ENCODE measurements around the gene ATXN7L1.

Gene ATXN7L1

DNA sequence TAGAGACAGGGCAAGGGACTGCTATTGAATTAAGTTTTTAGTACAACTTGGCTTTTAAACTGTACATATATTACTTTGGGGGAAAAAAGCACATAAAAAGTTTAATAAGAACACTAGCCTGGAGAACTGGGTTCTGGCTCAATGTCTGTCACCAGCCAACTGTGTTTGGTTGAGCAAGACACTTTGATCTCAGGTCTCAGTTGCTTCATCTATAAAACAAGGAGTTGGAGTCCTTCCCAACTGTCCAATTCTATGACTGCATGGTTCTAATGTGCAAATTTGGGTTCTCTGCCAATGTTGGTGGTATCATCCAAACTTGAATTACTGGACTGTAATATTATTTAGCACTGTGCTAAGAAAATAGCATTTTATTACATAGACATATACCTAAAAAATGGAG is 50.3 kb downstream of the ATXN7L1 start:
- no peak for DNase-seq

DNA sequence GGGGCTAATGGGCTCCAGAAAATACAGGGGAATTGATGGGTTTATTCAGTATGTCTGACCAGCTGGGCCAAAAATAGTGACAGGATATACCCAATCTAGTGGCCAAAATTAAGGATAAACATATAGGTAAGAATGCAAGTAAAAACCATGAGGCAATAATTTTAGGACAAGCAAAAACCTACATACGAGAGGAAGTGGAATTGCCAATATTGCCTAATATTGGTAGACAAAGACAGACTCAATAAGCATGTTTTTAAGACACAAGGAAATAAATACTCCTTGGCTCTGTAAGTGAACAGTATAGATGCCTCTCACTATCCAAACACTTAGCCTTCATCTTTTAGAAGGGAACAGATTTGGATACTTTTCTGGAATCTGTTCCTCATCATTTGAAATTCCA is 51.0 kb downstream of the ATXN7L1 start:
- no peak for DNase-seq

DNA sequence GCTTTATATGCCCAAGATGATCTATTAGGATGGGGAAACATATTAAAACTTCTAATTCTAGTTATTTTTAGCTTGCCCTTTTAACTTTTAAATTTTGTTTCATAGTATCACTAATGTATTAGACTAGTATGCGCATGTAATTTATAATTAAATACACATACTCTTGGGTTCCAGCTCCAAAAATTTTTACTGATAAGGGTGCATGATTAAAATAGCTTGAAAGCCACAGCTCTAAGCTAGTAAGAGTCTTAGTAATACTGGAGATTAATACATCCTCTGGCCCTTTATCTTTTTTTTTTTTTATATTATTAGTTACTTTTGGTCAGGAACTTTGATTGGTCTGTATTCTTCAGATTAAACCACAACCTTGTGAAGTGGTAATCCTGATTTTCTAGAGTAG is 53.6 kb downstream of the ATXN7L1 start:
- no peak for DNase-seq

DNA sequence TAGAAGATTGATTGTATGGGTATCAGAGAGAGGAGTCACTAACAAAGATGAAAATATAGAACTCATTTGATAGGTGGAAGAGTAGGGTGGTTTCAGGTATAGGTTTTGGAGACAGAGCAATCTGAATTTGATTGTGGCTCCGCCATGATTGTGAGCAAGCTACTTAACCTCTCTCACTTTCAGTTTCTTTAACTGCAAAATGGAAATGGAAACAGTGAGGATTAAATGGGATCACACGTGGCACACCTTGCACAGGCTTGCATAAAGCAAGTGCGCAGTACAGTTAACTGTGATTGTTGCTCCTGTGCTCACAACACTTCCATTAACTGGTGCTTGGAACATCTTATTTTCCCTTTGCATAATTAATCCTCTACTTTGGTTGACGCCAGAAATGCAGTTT is 54.9 kb downstream of the ATXN7L1 start:
- DNase-seq = no peak

DNA sequence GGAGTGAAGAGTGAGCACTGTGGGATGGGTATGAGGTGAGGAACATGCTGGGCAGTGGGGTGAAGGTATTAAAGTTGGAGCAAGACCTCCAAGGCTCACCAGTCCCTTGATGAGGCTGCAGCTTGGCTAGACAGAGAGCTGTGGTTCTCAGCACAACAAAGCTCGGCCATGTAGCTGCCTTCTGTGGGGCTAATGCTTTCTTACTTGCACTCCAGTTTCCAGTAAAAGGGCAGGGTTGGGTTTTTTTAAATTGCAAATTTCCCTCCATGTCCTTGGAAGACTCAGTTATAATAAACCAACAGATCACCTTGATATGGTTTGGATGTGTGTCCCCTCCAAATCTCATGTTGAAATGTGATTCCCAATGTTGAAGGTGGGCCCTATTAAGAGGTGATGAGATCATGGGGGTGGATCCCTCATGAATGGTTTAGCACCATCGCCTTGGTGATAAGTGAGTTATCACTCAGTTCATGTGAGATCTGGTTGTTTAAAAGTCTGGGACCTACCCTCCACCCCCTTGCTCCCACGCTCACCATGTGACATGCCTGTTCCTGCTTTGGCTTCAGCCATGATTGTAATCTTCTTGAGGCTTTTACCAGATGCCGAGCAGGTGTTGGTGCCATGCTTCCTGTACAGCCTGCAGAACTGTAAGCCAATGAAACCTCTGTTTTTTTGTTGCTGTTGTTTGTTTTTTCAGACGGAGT is 55.9 kb downstream of the ATXN7L1 start:
- DNase-seq = no peak

DNA sequence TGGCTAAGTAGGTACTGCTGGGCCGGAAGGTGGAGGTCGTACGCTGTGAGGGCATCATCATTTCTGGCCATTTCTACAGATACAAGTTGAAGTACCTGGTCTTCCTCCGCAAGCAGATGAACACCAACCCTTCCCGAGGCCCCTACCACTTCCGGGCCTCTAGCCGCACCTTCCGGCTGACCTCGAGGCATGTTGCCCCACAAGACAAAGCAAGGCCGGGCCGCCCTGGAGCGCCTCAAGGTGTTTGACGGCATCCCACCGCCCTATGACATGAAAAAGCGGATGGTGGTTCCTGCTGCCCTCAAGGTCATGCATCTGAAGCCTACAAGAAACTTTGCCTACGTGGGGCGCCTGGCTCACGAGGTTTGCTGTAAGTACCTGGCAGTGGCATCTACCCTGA is 56.8 kb downstream of the ATXN7L1 start:
- DNase-seq = no peak

DNA sequence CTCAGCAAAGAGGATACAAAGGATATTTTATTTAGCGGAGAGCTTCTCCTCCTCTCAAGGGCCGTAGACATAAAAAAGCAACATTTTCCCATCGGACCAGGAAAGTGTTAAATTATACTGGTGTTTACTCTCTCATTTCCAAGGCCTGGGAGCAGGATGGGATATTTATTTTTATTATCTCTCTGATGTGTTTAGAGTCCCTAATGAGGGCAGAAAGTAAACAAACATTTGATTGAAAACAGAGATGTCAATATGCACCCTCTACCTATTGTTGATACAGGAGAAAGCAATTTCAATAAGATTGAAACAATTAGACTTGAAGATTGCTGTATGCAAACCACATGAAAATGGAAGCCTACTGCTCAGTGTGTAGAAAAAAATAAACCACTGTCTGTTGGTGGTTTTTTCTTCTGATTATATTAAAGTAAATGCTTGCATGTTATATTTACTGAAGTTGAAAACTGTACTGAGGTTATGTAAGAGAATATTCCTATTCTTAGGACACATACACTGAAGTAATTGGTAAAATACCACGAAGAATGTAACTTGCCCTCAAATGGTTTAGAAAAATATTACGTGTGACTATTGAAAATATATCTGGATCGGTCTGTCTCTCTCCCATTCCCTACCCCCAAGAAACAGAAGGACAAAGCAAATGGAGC is 59.3 kb downstream of the ATXN7L1 start:
- DNase-seq = no peak

DNA sequence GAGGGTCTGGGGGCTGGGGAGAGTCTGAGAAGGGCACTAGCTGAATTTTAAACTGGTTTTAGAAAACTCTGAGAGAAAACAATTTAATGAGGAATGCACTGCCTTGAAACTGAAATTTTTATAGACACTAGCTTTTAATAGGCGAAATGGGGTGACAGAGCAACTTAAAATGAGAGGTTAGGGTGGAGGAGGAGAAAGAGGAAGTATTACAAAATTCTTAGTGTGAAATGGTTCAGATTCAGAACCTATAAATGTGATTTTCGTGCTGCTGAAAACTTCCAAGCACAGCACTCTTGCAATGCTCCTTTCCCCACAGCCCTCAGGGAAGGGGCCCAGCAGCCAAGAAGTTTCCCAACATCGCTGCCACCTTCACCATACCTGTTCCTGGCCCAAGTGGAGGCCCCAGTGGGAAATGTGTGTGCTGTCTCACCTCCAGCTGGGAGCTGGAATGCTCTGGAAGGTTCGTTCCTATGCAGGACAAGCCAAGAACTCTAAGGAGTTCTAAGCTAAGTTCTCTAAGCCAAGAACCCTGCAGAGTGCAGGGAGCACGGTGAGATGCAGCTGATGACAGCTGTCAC is 60.0 kb downstream of the ATXN7L1 start:
- no peak for DNase-seq

DNA sequence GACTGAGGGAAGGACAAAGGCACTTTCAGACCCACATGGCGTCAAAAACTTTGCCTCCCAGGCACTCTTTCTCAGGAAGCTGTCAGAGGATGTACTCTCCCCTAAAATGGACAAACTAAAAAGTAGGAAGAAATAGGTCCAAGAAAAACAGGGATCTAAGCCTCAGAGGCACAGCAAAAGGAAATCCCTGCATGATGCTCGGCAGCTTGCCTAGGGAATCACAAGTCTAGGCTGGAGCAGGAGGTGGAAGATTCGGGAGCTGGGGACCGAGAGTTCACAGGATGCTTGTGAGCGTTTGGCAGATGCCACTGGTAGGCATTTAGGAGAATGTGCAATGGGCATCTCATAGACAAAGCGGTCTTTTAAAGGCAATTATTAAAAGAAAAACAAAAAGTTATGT is 60.8 kb downstream of the ATXN7L1 start:
- DNase-seq = no peak

DNA sequence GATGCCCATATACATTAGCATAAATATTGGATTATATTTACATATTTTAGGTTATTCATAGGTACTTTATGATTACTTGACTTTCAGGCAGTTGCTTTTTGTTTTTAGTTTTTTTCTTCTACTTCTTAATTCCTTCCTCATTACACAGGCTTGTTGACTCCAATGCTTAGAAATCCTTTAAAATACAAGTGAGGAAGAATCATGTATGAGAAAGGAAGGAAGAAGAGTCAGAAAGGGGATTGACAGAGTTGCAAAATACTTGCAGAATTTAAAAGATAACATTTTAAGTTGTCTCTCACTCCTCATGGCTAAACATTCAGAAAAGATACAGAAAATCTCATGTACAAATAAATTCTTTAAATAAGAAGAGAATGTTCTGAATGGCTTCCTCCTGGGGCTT is 61.9 kb downstream of the ATXN7L1 start:
- DNase-seq = no peak

DNA sequence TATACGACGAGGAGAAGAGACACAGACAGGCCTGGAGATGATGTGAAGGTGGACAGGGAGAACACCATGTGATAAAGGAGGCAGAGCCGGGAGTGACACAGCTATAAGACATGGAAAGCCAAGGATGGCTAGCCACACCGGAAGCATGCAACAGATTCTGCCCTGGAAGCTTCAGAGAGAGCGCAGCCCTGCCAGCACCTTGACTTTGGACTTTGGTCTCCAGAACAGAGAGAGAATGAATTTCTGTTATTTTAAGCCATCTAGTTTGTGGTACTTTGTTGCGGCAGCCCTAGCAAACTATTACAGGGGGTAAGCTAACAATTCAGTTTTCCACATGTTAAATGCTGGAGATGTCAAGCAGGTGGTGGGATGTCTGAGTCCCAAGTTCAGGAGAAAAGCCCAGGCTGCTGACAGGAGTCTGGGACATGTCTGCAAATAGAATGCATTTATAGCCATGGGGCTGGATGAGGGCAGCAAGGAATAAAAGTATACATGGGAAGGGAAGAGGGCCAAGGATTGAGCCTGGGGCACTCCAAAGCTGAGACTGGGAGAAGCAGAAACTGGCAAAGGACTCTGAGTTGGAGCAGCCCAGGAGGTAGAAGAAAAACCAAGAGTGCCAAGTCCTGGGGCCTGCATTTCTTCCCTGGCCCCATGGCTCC is 65.1 kb downstream of the ATXN7L1 start:
- no peak for DNase-seq

DNA sequence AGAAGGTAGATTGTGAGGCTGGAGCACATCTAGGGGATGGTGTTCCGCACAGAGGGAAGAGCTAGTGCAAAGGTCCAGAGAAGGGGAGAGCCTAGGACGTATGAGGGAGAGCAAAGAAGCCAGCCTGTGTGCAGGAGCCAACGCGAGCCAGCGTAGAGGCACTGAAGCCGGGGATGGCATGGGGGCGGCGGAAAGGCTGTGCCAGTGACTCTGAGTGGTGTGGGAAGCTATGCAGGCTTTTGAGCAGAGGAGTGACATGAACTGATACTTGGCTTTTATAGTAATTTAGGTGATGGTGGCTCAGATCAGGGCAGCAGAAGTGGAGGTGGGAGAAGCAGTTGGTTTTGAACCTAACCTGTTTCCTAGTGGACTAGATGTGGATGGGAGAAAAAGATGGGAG is 65.8 kb downstream of the ATXN7L1 start:
- no peak for DNase-seq

DNA sequence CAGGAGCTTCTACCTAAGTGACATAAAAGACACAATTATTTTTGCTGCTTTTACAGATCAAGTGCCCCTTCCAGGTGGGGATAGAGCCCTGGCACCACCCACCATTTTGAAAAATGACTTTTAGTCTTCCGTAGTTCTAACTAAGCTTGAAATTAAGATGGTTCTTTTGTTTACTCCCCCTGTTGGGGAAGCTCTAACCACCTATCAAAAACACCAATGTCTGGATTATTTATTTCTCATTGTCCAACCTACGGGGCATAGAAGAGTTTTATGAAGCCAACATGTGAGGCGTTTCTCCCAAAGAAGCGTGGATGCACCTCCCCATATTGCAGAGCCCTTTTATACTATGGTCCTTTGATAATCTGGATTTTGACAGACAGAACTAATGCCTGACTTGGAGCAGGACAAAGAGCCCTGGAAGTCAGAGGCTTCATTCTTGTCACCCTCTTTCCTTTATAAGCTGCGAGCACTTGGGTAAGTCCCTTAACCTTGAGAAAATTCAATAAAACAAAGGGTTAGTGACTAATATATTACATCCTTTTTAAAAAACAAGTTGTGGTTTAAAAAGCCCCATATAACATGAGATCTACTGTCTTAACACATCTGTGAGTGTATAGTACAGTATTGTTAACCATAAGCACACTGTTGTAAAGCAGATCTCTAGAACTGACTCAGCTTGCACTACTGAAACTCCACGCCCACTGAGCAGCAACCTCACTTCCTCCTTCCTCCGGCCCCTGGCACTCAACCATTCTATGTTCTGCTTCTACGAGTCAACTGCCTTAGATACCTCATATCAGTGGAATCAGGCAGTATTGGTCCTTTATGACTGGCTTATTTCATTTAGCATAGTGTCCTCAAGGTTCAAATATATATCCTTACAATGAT is 67.5 kb downstream of the ATXN7L1 start:
- no peak for DNase-seq

DNA sequence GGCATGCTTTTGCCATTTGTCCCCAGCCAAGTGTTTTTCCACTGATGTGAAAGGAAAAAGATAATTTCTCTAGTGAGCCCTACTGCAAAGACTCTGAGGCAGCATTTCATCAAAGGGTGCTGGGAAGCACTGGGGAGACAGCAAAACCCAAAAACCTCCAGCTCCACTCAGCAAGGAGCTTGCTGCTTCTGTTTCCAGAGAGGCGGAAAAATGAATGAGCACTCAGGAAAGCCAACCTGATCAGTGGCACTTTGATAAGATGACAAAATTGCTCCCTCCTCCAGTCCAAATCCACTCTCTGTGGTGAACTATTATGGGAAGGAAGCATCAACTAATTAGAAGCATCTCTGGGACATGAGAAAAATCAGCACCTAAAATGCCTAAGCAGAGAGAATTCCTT is 68.2 kb downstream of the ATXN7L1 start:
- DNase-seq = no peak

DNA sequence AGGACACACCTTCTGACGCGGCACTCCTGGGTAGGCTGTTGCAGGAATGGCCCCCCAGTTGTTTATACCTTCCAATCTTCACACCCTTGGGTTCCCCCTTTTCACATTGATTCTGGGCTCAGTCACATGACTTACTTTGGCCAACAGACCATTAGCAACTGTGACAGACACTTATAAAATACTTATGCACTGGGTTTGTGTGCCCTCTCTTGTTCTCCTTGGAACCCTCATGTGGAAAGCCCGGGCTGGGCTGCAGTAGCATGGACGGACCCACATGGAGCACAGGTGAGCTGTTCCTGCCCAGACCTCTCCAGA is 69.0 kb downstream of the ATXN7L1 start:
- no peak for DNase-seq

DNA sequence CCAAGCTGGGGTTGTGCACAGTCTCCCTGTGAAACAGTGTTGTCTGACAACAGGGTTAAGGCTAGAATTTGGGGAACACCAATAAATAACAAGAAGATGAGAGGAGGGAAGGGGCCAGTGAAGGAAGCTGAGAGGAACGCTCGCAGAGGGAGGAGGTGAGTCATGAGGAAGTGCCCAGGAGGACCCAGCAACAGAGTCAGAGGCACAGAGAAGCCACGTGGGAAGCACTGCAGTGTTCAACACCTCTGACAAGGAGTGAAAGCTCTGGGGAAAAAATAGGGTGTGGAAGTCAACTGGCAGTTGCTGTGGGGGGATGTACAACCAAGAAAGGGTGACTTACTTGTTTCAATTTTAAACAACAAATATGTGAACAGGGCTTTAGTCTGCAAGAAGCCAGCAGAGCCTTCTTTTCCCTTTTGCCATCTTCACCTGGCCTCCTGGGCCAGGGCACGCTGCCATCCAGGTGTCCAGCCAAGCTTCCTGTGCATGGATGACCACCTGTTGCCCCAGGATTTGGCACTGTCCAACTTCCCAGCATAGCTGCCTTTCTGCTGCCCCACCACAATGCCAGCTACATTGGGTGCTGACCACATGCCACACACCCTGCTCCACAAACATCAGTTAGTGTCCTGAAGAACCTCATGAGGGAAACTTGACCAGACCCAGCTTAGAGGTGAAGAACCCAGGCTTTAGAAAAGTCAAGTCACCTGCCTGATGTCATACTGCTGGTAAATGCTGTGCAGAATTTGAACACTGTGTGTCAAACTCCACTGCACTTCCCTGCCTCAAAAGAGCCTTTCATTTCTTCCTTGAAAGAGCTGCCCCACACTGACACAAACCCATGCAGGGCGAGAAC is 69.6 kb downstream of the ATXN7L1 start:
- no peak for DNase-seq

DNA sequence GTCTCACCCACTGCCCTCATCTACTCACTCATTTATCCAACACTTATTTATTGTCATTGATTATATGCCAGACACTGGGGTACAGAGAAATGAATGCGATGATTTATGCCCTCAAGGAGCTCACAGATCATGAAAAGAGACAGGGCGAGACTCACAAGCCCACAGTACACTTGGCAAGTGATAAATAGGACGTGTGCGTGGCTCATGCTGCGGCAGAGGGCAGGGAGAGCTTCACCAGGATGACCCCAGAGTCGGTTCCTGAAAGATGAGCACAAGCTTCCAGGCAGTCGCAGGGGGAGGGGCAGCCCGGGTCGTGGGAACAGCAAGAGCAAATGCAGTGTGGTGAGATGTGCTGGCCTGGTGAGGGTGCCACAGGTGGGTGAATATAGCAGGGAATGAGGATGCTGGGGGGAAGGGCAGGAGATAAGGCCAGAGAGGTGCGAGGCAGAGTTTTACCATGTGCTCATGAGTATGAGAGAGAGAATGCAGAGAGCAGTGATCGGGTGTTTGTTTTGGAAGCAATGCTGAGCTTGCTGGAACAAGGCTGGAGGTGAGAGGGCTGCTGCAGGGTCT is 70.9 kb downstream of the ATXN7L1 start:
- DNase-seq = no peak

DNA sequence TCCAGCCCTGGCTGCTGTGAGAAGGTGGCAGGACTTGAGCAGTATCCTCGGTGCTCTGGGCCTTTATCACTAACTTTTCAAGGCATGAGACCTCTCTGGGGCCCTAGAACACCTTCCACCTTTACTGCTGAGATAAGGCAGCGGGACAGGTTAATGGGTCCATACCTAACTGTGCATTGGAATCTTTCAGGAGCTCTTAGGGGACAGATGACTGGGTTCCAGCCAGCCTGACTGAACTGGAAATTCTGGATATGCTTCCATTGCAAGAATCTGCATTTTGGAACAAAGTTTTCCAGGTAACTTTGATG is 73.0 kb downstream of the ATXN7L1 start:
- no peak for DNase-seq

DNA sequence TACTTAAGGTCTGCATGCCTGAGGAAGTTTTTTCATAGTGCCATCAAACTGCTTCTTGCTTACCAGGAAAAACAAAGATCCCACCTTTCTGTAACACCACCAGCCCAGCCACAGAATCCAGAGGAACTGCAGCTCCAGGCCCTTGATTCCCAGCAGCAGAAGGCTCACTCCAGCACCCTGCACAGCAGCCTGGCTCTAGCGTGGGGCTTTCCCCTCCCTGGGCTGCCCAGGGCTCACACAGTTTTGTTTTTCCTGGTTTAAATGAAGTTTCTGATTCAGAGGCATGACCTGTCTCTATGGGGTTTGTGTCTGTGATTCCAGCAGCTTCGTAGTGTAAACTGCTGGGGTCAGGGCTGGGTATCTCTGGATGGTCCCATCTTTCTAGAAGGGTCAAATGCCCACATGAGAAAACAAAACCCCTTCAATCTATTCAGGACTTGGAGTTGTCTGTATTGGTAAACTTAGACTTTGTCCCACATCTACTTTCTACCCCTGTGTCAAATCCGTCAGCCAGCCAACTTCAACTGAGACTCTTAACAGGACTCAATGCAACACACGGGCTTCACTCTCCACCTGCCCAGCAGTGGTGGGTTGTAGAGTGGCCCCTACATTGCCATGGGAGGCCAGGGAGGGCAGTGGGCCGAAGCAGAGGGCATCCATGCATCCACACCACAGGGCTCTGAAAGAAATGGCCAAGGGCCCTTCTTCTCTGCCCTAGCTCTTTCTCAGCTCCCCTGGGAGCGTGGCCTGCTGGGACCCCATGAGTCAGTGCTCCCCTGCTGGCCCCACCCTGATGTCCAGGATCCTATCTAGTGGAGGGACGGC is 73.6 kb downstream of the ATXN7L1 start:
- no peak for DNase-seq

DNA sequence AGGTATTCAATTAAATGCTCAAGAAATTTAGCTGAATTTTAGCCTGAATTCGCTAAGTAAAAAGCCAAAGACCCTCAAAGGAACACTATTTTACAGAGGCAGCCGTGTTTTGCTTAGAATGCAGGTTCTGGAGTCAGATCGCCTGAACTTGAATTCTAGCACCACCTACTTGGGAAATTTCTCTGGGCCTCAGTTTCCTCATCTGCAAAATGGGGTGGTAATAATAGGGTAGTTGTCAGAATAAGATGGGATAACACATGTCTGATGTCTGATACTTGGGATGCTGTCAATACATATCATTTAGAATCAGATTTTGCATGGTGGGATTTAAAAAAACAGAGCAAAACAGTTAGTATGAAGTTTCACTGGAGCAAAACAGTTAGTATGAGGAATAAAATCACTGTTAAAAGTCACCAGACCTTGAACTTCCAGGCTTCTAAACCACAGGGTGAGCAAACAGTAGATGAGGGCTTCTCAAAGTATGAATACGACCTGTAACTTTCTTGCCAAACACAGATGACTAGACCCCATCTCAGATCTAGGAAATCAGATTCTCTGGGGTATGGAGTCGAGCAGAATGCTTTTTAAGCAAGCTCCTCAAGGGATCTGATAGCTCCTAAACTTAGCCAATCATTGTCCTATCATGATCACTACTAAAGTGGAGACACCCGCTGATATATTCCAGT is 75.4 kb downstream of the ATXN7L1 start:
- DNase-seq = no peak

DNA sequence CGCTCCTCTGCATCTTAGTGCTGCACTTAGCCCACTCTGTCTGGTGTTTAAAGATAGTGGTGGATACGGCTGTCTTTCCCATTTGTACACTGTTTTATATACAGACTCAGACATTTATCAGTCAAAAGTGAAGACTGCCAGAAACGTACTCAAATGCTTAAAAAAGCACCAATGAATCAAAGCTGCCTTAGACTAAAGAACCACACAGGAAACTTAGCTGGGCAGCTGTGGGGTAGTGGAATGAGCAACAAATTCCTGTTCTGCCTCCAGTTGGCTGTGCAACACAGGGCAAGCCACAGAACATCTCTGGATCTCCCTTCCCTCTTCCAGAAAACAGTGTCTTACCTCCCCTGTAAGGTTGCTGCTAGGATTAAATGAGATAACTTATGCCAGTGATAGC is 76.0 kb downstream of the ATXN7L1 start:
- no peak for DNase-seq

Data from NCI-H510A (cell line).